ENCODE results near the gene IP6K3. TPM values are rescaled to one million over a fixed set of nuclear protein-coding genes. Genes with fewer than 3 reads are reported as not detected.

The IP6K3 gene
- polyA plus RNA-seq, 1 donor = 0.34 TPM

- H3K9me3 ChIP-seq (ENCODE audit: control insufficient read depth, low read depth, low read length) = no peaks in the 10 kb centered on the region
- H3K27ac ChIP-seq (ENCODE audit: low read length) = no peak overlapping the region
- H3K27me3 ChIP-seq (ENCODE audit: control insufficient read depth, insufficient read depth, low read length) = no peaks in the 10 kb centered on the region
- no CpG with 5 or more reads among the region's 4 CpGs for WGBS (ENCODE audit: insufficient coverage, low lambda C conversion rate)
- no peak for DNase-seq
- H3K4me3 ChIP-seq (ENCODE audit: low read length) = no peak overlapping the region
- H3K4me1 ChIP-seq (ENCODE audit: control insufficient read depth, insufficient read depth, low read length) = peaks cover 56% of the 10 kb centered on the region
- no peaks in the 10 kb centered on the region for H3K36me3 ChIP-seq (ENCODE audit: control insufficient read depth, insufficient read depth, low read length)
These were observed 2.1 kb upstream of the IP6K3 start for GRCh38 chr6:33748841-33749240.

GRCh38 chr6:33747823-33748222 lies 1.1 kb upstream of the IP6K3 start:
- H3K9me3 ChIP-seq (ENCODE audit: control insufficient read depth, low read depth, low read length) = no peaks in the 10 kb centered on the region
- WGBS (ENCODE audit: insufficient coverage, low lambda C conversion rate) = no CpG with 5 or more reads among the region's 5 CpGs
- DNase-seq = no peak
- peaks cover 66% of the 10 kb centered on the region for H3K4me1 ChIP-seq (ENCODE audit: control insufficient read depth, insufficient read depth, low read length)
- no peak overlapping the region for H3K27ac ChIP-seq (ENCODE audit: low read length)
- no peaks in the 10 kb centered on the region for H3K36me3 ChIP-seq (ENCODE audit: control insufficient read depth, insufficient read depth, low read length)
- H3K4me3 ChIP-seq (ENCODE audit: low read length) = no peak overlapping the region
- no peaks in the 10 kb centered on the region for H3K27me3 ChIP-seq (ENCODE audit: control insufficient read depth, insufficient read depth, low read length)

GRCh38 chr6:33746036-33746600 lies 587 bp downstream of the IP6K3 start:
- Histone ChIP-seq H3K4me3 (ENCODE audit: low read length) (no peak overlapping the region), H3K4me1 (ENCODE audit: control insufficient read depth, insufficient read depth, low read length) (peaks cover 64% of the 10 kb centered on the region), H3K36me3 (ENCODE audit: control insufficient read depth, insufficient read depth, low read length) (no peaks in the 10 kb centered on the region), H3K27me3 (ENCODE audit: control insufficient read depth, insufficient read depth, low read length) (no peaks in the 10 kb centered on the region), H3K9me3 (ENCODE audit: control insufficient read depth, low read depth, low read length) (no peaks in the 10 kb centered on the region), H3K27ac (ENCODE audit: low read length) (peak overlapping the region; percentile 92)
- peak in 1 of 2 donors; percentile 35 for DNase-seq
- WGBS (ENCODE audit: insufficient coverage, low lambda C conversion rate) = no CpG with 5 or more reads among the region's 14 CpGs

- Histone ChIP-seq H3K4me1 (ENCODE audit: control insufficient read depth, insufficient read depth, low read length) (peaks cover 64% of the 10 kb centered on the region), H3K9me3 (ENCODE audit: control insufficient read depth, low read depth, low read length) (no peaks in the 10 kb centered on the region), H3K27ac (ENCODE audit: low read length) (peak overlapping the region; percentile 92), H3K27me3 (ENCODE audit: control insufficient read depth, insufficient read depth, low read length) (no peaks in the 10 kb centered on the region), H3K4me3 (ENCODE audit: low read length) (no peak overlapping the region), H3K36me3 (ENCODE audit: control insufficient read depth, insufficient read depth, low read length) (no peaks in the 10 kb centered on the region)
- DNase-seq = peak; percentile 69 to 74
- WGBS (ENCODE audit: insufficient coverage, low lambda C conversion rate) = no CpG with 5 or more reads among the region's 7 CpGs
These were observed 1.2 kb downstream of the IP6K3 start for GRCh38 chr6:33745548-33745947.

GRCh38 chr6:33744895-33745546 lies 1.7 kb downstream of the IP6K3 start:
- Histone ChIP-seq H3K36me3 (ENCODE audit: control insufficient read depth, insufficient read depth, low read length) (no peaks in the 10 kb centered on the region), H3K27me3 (ENCODE audit: control insufficient read depth, insufficient read depth, low read length) (no peaks in the 10 kb centered on the region), H3K27ac (ENCODE audit: low read length) (peak overlapping the region; percentile 92), H3K4me3 (ENCODE audit: low read length) (no peak overlapping the region), H3K9me3 (ENCODE audit: control insufficient read depth, low read depth, low read length) (no peaks in the 10 kb centered on the region), H3K4me1 (ENCODE audit: control insufficient read depth, insufficient read depth, low read length) (peaks cover 63% of the 10 kb centered on the region)
- no CpG with 5 or more reads among the region's 13 CpGs for WGBS (ENCODE audit: insufficient coverage, low lambda C conversion rate)
- peak; percentile 84 to 92 for DNase-seq

- WGBS (ENCODE audit: insufficient coverage, low lambda C conversion rate) = no CpG with 5 or more reads among the region's 11 CpGs
- Histone ChIP-seq H3K27ac (ENCODE audit: low read length) (peak overlapping the region; percentile 92), H3K9me3 (ENCODE audit: control insufficient read depth, low read depth, low read length) (no peaks in the 10 kb centered on the region), H3K36me3 (ENCODE audit: control insufficient read depth, insufficient read depth, low read length) (no peaks in the 10 kb centered on the region), H3K4me1 (ENCODE audit: control insufficient read depth, insufficient read depth, low read length) (peaks cover 70% of the 10 kb centered on the region), H3K4me3 (ENCODE audit: low read length) (no peak overlapping the region), H3K27me3 (ENCODE audit: control insufficient read depth, insufficient read depth, low read length) (no peaks in the 10 kb centered on the region)
- DNase-seq = peak; percentile 93 to 96
These were observed 2.5 kb downstream of the IP6K3 start for GRCh38 chr6:33744001-33744848.

GRCh38 chr6:33742837-33743236 lies 3.9 kb downstream of the IP6K3 start:
- peaks cover 74% of the 10 kb centered on the region for H3K4me1 ChIP-seq (ENCODE audit: control insufficient read depth, insufficient read depth, low read length)
- H3K9me3 ChIP-seq (ENCODE audit: control insufficient read depth, low read depth, low read length) = no peaks in the 10 kb centered on the region
- no peak overlapping the region for H3K4me3 ChIP-seq (ENCODE audit: low read length)

GRCh38 chr6:33742092-33742491 lies 4.6 kb downstream of the IP6K3 start:
- no CpG with 5 or more reads among the region's 9 CpGs for WGBS (ENCODE audit: insufficient coverage, low lambda C conversion rate)
- Histone ChIP-seq H3K9me3 (ENCODE audit: control insufficient read depth, low read depth, low read length) (no peaks in the 10 kb centered on the region), H3K36me3 (ENCODE audit: control insufficient read depth, insufficient read depth, low read length) (no peaks in the 10 kb centered on the region), H3K4me3 (ENCODE audit: low read length) (no peak overlapping the region), H3K27me3 (ENCODE audit: control insufficient read depth, insufficient read depth, low read length) (no peaks in the 10 kb centered on the region), H3K4me1 (ENCODE audit: control insufficient read depth, insufficient read depth, low read length) (peaks cover 73% of the 10 kb centered on the region), H3K27ac (ENCODE audit: low read length) (no peak overlapping the region)
- peak in 1 of 2 donors; percentile 24 for DNase-seq

More at GRCh38 chr6:33742837-33743236, 3.9 kb downstream of the IP6K3 start:
- no peak overlapping the region for H3K27ac ChIP-seq (ENCODE audit: low read length)
- no peaks in the 10 kb centered on the region for H3K36me3 ChIP-seq (ENCODE audit: control insufficient read depth, insufficient read depth, low read length)
- no peak for DNase-seq
- WGBS (ENCODE audit: insufficient coverage, low lambda C conversion rate) = no CpG with 5 or more reads among the region's 7 CpGs
- H3K27me3 ChIP-seq (ENCODE audit: control insufficient read depth, insufficient read depth, low read length) = no peaks in the 10 kb centered on the region

GRCh38 chr6:33740794-33741193 lies 5.9 kb downstream of the IP6K3 start:
- no peak for DNase-seq

GRCh38 chr6:33740204-33740608 lies 6.5 kb downstream of the IP6K3 start:
- no peaks in the 10 kb centered on the region for H3K27me3 ChIP-seq (ENCODE audit: control insufficient read depth, insufficient read depth, low read length)
- no CpG with 5 or more reads among the region's 6 CpGs for WGBS (ENCODE audit: insufficient coverage, low lambda C conversion rate)
- H3K4me3 ChIP-seq (ENCODE audit: low read length) = no peak overlapping the region
- peak; percentile 83 to 87 for DNase-seq
- no peaks in the 10 kb centered on the region for H3K36me3 ChIP-seq (ENCODE audit: control insufficient read depth, insufficient read depth, low read length)
- H3K4me1 ChIP-seq (ENCODE audit: control insufficient read depth, insufficient read depth, low read length) = peaks cover 54% of the 10 kb centered on the region
- H3K27ac ChIP-seq (ENCODE audit: low read length) = peak overlapping the region; percentile 89
- no peaks in the 10 kb centered on the region for H3K9me3 ChIP-seq (ENCODE audit: control insufficient read depth, low read depth, low read length)

More at GRCh38 chr6:33740794-33741193, 5.9 kb downstream of the IP6K3 start:
- no CpG with 5 or more reads among the region's 5 CpGs for WGBS (ENCODE audit: insufficient coverage, low lambda C conversion rate)
- peak overlapping the region; percentile 89 for H3K27ac ChIP-seq (ENCODE audit: low read length)
- H3K27me3 ChIP-seq (ENCODE audit: control insufficient read depth, insufficient read depth, low read length) = no peaks in the 10 kb centered on the region
- no peaks in the 10 kb centered on the region for H3K36me3 ChIP-seq (ENCODE audit: control insufficient read depth, insufficient read depth, low read length)
- peaks cover 60% of the 10 kb centered on the region for H3K4me1 ChIP-seq (ENCODE audit: control insufficient read depth, insufficient read depth, low read length)
- H3K4me3 ChIP-seq (ENCODE audit: low read length) = no peak overlapping the region
- no peaks in the 10 kb centered on the region for H3K9me3 ChIP-seq (ENCODE audit: control insufficient read depth, low read depth, low read length)

All from large intestine (tissue), 3 donors.